Body of pancreas (tissue), 4 donors: ENCODE data around the gene FAM78A.

ENCODE experiments used
- CTCF ChIP-seq, 7 experiments: fragments of 450-650 bp in 4 of 7; fragments of 200-600 bp in 3 of 7; sonication (generic) in 3 of 7; IDR thresholded peaks; one replicate each; pipeline ENCODE4 v1.5.1; 2016 to 2019; ENCODE audit warnings: antibody characterized with exemption in 7 of 7
- POLR2A ChIP-seq, 3 donors: fragments of 450-650 bp; IDR thresholded peaks; one replicate each; pipeline ENCODE4 v1.6.1; 2016; ENCODE audit warnings: antibody characterized with exemption in 3 of 3, mild to moderate bottlenecking in 2 of 3

GRCh38 chr9:131307974-131308373 lies 31.7 kb upstream of the FAM78A start:
- TF ChIP-seq CTCF (IDR thresholded peaks at IDR 0.05) (no peak), POLR2A (IDR thresholded peaks at IDR 0.05) (no peak)
